NCI-H774 (cell line): ENCODE data around the gene PDE6A.
A peak's percentile ranks its signal among the peaks of the same experiment; 100 is the strongest.
"Not testable (repeated sequence)": the region's sequence is repeated elsewhere in the genome, so short reads cannot be mapped to it uniquely, and the experiment has no call there.

Experiments
- DNase-seq: peaks from one replicate; lab custom pipeline; 2025; lab: John Stamatoyannopoulos, UW

PDE6A gene

GRCh38 chr5:149894237-149894636 lies 50.4 kb downstream of the PDE6A start:
- DNase-seq, result no peak

- no peak for DNase-seq
These were observed 51.1 kb downstream of the PDE6A start for GRCh38 chr5:149893403-149893931.

GRCh38 chr5:149892594-149892993 lies 52.0 kb downstream of the PDE6A start:
- no peak for DNase-seq

GRCh38 chr5:149888280-149888679 lies 56.3 kb downstream of the PDE6A start:
- DNase-seq, result no peak

GRCh38 chr5:149887622-149888183 lies 56.9 kb downstream of the PDE6A start:
- DNase-seq, result no peak

GRCh38 chr5:149886692-149887470 lies 57.7 kb downstream of the PDE6A start:
- no peak for DNase-seq

- DNase-seq, result no peak
These were observed 58.5 kb downstream of the PDE6A start for GRCh38 chr5:149886060-149886459.

GRCh38 chr5:149885513-149885912 lies 59.1 kb downstream of the PDE6A start:
- DNase-seq, result no peak

- DNase-seq, result no peak
These were observed 61.0 kb downstream of the PDE6A start for GRCh38 chr5:149883550-149883949.

- not testable (repeated sequence) for DNase-seq
These were observed 62.0 kb downstream of the PDE6A start for GRCh38 chr5:149882633-149883032.

GRCh38 chr5:149881874-149882273 lies 62.7 kb downstream of the PDE6A start:
- DNase-seq, result no peak

GRCh38 chr5:149881069-149881622 lies 63.4 kb downstream of the PDE6A start:
- no peak for DNase-seq

- not testable (repeated sequence) for DNase-seq
These were observed 65.0 kb downstream of the PDE6A start for GRCh38 chr5:149879593-149879992.

GRCh38 chr5:149878371-149878770 lies 66.2 kb downstream of the PDE6A start:
- peak; percentile 33 for DNase-seq

- no peak for DNase-seq
These were observed 70.7 kb downstream of the PDE6A start for GRCh38 chr5:149873896-149874295.

- no peak for DNase-seq
These were observed 72.1 kb downstream of the PDE6A start for GRCh38 chr5:149872351-149873040.

GRCh38 chr5:149871471-149871870 lies 73.1 kb downstream of the PDE6A start:
- no peak for DNase-seq

GRCh38 chr5:149870697-149871096 lies 73.9 kb downstream of the PDE6A start:
- DNase-seq, result no peak

GRCh38 chr5:149870232-149870631 lies 74.4 kb downstream of the PDE6A start:
- no peak for DNase-seq

- DNase-seq, result no peak
These were observed 75.2 kb downstream of the PDE6A start for GRCh38 chr5:149869411-149869821.

GRCh38 chr5:149865746-149866145 lies 78.8 kb downstream of the PDE6A start:
- no peak for DNase-seq

GRCh38 chr5:149863830-149864229 lies 80.8 kb downstream of the PDE6A start:
- no peak for DNase-seq

GRCh38 chr5:149863176-149863575 lies 81.4 kb downstream of the PDE6A start:
- no peak for DNase-seq
